ENCODE measurements around the gene RANBP1.

- TF ChIP-seq, protein P1, sequence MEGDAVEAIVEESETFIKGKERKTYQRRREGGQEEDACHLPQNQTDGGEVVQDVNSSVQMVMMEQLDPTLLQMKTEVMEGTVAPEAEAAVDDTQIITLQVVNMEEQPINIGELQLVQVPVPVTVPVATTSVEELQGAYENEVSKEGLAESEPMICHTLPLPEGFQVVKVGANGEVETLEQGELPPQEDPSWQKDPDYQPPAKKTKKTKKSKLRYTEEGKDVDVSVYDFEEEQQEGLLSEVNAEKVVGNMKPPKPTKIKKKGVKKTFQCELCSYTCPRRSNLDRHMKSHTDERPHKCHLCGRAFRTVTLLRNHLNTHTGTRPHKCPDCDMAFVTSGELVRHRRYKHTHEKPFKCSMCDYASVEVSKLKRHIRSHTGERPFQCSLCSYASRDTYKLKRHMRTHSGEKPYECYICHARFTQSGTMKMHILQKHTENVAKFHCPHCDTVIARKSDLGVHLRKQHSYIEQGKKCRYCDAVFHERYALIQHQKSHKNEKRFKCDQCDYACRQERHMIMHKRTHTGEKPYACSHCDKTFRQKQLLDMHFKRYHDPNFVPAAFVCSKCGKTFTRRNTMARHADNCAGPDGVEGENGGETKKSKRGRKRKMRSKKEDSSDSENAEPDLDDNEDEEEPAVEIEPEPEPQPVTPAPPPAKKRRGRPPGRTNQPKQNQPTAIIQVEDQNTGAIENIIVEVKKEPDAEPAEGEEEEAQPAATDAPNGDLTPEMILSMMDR (conservative IDR thresholded peaks at IDR 0.05; ENCODE audit: low read length): no peak
- no peak for TF ChIP-seq EZH2phosphoT487 (IDR thresholded peaks at IDR 0.05; ENCODE audit: borderline replicate concordance)
Measured at GRCh38 chr22:20167643-20168322, 51.9 kb downstream of the RANBP1 start.
